T-helper 2 cell (primary cell): ENCODE measurements around the gene FUBP3.

Experiments used
- DNase-seq, 5 experiments: peaks; one replicate each; pipeline versions ENCODE4 v3.0.0 to v3.0.0-alpha.2; 2012 to 2022

FUBP3 gene

DNA sequence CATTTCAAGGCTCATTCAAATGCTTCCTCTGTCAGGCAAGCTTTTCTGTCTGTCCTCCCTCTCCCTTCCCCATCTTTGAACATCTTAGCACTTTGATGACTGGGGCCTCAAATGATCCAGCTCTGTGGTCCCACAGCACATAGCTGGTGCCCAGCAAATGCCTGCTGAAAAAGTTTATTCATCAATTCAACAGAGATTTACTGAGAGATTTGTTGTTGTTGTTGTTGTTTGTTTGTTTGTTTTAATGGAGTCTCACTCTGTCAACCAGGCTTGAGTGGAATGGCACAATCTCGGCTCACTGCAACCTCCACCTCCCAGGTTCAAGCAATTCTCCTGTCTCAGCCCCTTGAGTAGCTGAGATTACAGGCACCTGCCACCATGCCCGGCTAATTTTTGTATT is 108.2 kb downstream of the FUBP3 start:
- DNase-seq = no peak
